GM12891 (cell line): ENCODE data around the gene PDZRN3.

Source experiments
- DNase-seq: peaks from one replicate; pipeline ENCODE4 v3.0.0; 2011; ENCODE audit warnings: low spot score; ENCODE audit not compliant: insufficient read length
- FAIRE-seq: peaks from 2 replicates; lab custom pipeline; 2011; peaks lifted over from hg19 to GRCh38; lab: Jason Lieb, UNC
- PAX5 ChIP-seq: IDR thresholded peaks from 2 replicates; pipeline ENCODE4 v1.6.1; 2011; ENCODE audit warnings: low read length, moderate library complexity, mild to moderate bottlenecking; ENCODE audit not compliant: insufficient read depth, severe bottlenecking
- POLR2A ChIP-seq: IDR thresholded peaks from 2 replicates; pipeline ENCODE4 v1.6.1; 2011; ENCODE audit warnings: low read depth, low read length, control low read depth
- POLR2AphosphoS5 ChIP-seq: IDR thresholded peaks from 2 replicates; pipeline ENCODE4 v1.6.1; 2011; ENCODE audit warnings: low read depth, low read length, control low read depth
- POU2F2 ChIP-seq: IDR thresholded peaks from 2 replicates; pipeline ENCODE4 v1.6.1; 2011; ENCODE audit warnings: low read depth, mild to moderate bottlenecking, control low read depth, low read length, moderate library complexity
- SPI1 ChIP-seq: IDR thresholded peaks from 2 replicates; pipeline ENCODE4 v1.6.1; 2011; ENCODE audit warnings: low read depth, low read length, control low read depth
- TAF1 ChIP-seq: IDR thresholded peaks from 2 replicates; pipeline ENCODE4 v1.6.1; 2011; ENCODE audit warnings: low read depth, low read length, control low read depth

Gene PDZRN3

GRCh38 chr3:73405853-73406252 is 218.9 kb downstream of the PDZRN3 start:
- FAIRE-seq = no peak
- DNase-seq = no peak
- TF ChIP-seq POLR2A (no peak), POU2F2 (no peak), PAX5 (no peak), TAF1 (no peak), SPI1 (no peak)

- DNase-seq (no peak), FAIRE-seq (no peak)
- no peak for TF ChIP-seq POLR2A
- no peak for TF ChIP-seq TAF1
- TF ChIP-seq SPI1 = no peak
- no peak for TF ChIP-seq PAX5
- TF ChIP-seq POLR2AphosphoS5 = no peak
- no peak for TF ChIP-seq POU2F2
Measured at GRCh38 chr3:73405000-73405399, 219.7 kb downstream of the PDZRN3 start.

GRCh38 chr3:73404435-73404834 is 220.3 kb downstream of the PDZRN3 start:
- FAIRE-seq (no peak), DNase-seq (no peak)

GRCh38 chr3:73403444-73403843 is 221.3 kb downstream of the PDZRN3 start:
- no peak for FAIRE-seq
- DNase-seq = no peak
- TF ChIP-seq TAF1 = no peak
- no peak for TF ChIP-seq PAX5
- no peak for TF ChIP-seq POU2F2
- TF ChIP-seq POLR2A = no peak

More at GRCh38 chr3:73404435-73404834, 220.3 kb downstream of the PDZRN3 start:
- TF ChIP-seq SPI1 (no peak), POLR2AphosphoS5 (no peak), TAF1 (no peak), PAX5 (no peak), POU2F2 (no peak), POLR2A (no peak)

- DNase-seq = no peak
- no peak for TF ChIP-seq POLR2AphosphoS5
- FAIRE-seq = no peak
Measured at GRCh38 chr3:73401616-73402279, 223.0 kb downstream of the PDZRN3 start.

- no peak for TF ChIP-seq POLR2A
- TF ChIP-seq POU2F2 = no peak
- TF ChIP-seq TAF1 = no peak
- TF ChIP-seq POLR2AphosphoS5 = no peak
- TF ChIP-seq SPI1 = no peak
- no peak for TF ChIP-seq PAX5
- no peak for DNase-seq
- FAIRE-seq = no peak
Measured at GRCh38 chr3:73401059-73401458, 223.7 kb downstream of the PDZRN3 start.

GRCh38 chr3:73399666-73400253 is 225.0 kb downstream of the PDZRN3 start:
- no peak for TF ChIP-seq POLR2A
- no peak for TF ChIP-seq POLR2AphosphoS5
- no peak for TF ChIP-seq PAX5
- no peak for TF ChIP-seq POU2F2
- TF ChIP-seq SPI1 = no peak
- TF ChIP-seq TAF1 = no peak

GRCh38 chr3:73399106-73399505 is 225.6 kb downstream of the PDZRN3 start:
- no peak for DNase-seq
- no peak for FAIRE-seq
- no peak for TF ChIP-seq PAX5
- no peak for TF ChIP-seq POU2F2
- no peak for TF ChIP-seq POLR2AphosphoS5
- TF ChIP-seq SPI1 = no peak
- TF ChIP-seq TAF1 = no peak
- TF ChIP-seq POLR2A = no peak

More at GRCh38 chr3:73399666-73400253, 225.0 kb downstream of the PDZRN3 start:
- FAIRE-seq (no peak), DNase-seq (no peak)

- FAIRE-seq (no peak), DNase-seq (no peak)
- no peak for TF ChIP-seq POLR2A
- no peak for TF ChIP-seq POU2F2
- no peak for TF ChIP-seq PAX5
- TF ChIP-seq TAF1 = no peak
- TF ChIP-seq SPI1 = no peak
- TF ChIP-seq POLR2AphosphoS5 = no peak
Measured at GRCh38 chr3:73398084-73398483, 226.7 kb downstream of the PDZRN3 start.

- DNase-seq (no peak), FAIRE-seq (no peak)
Measured at GRCh38 chr3:73394240-73394639, 230.5 kb downstream of the PDZRN3 start.

More at GRCh38 chr3:73394240-73394639, 230.5 kb downstream of the PDZRN3 start:
- no peak for TF ChIP-seq SPI1
- TF ChIP-seq TAF1 = no peak
- TF ChIP-seq POLR2AphosphoS5 = no peak
- no peak for TF ChIP-seq POLR2A
- no peak for TF ChIP-seq PAX5
- no peak for TF ChIP-seq POU2F2
